Measurements from ENCODE around the gene ADO.

The ADO gene

DNA sequence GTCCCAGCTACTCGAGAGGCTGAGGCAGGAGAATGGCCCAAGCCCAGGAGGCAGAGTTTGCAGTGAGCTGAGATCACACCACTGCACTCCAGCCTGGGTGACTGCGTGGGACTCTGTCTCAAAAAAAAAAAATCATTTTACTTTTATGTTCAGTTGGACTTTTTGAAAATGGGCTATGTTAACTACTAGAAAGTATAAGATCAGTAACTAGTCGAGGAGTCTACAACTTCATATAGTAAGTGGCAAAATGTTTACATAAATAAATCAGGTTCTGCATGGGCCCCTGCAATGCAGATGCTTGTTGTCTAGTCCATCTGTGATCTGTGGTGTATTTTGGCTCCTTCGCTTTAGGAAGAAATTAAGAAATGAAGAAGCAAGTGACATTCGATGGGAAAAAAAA lies 12.3 kb upstream of the ADO start:
- DNase-seq (ENCODE audit: low spot score) (no peak), FAIRE-seq (no peak)

DNA sequence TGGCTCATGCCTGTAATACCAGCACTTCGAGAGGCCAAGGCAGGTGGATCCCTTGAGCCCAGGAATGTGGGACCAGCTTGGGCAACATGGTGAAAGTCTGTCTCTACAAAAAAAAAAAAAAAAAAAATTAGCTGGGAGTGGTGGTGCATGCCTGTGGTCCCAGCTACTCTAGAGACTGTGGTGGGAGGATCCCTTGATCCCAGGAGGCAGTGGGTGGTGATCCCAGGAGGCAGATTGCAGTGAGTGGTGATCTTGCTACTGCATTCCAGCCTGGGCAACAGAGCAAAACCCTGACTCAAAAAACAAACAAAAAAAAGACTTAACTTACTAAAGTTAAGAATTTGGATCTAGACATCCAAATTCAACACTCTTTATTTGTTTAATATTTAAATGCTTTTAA lies 10.2 kb upstream of the ADO start:
- FAIRE-seq (peak; percentile 79), DNase-seq (ENCODE audit: low spot score) (peak; percentile 75)

DNA sequence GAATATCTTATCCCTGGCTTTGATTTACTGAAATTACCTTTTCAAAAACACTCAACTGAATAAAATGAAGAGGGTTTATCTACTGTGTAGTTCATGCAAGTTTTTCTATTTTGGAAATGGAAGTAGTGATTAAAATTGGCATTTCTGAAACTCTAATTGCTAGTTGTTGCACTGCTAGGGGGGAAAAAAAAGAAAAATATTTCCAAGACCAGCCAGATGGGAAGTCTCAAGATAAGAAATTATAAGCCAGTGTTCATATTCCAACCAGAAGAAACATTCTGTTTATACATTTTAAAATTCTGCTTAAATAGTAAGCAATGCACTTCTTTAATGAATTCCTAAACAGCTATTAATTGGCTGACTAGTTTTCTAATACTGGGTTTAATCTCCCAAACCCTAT lies 9.4 kb upstream of the ADO start:
- DNase-seq (ENCODE audit: low spot score) (no peak), FAIRE-seq (no peak)

DNA sequence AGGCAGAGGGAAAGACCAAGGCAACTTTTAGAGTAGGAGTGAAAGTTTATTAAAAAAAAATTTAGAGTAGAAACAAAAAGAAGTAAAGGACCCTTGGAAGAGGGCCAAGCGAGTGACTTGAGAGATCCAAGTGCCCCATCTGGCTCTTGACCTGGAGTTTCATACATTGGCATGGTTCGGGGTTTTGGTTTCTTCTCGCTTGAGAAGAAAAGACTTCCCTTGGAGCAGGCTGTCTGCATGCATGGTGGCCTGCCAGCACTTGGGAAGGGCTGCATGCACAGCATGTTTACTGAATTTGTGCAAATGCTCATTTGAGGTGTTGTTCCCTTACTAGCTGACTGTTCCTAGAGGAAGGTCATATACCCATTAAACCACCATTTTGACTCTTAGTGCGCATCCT lies 8.8 kb upstream of the ADO start:
- no peak for FAIRE-seq
- DNase-seq (ENCODE audit: low spot score) = no peak

DNA sequence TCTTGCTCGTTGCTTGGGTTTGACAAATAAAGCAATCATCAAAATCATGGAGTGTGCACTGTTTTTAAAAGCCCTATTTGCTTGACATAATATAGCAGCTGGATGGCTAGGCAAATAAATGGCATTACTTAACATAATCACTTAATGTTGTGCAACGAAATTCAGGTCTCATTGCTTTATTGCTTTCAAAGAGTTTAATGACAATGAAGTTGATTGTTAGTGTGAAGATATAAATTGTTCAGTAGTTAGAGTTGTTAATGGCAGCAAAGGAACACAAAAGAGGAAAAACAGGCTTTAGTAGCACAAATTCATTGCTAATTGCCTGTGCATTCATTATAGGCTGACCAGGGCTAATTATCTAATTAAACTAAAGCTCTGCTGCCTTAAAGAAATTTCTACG lies 7.6 kb upstream of the ADO start:
- DNase-seq (ENCODE audit: low spot score) = no peak
- no peak for FAIRE-seq

DNA sequence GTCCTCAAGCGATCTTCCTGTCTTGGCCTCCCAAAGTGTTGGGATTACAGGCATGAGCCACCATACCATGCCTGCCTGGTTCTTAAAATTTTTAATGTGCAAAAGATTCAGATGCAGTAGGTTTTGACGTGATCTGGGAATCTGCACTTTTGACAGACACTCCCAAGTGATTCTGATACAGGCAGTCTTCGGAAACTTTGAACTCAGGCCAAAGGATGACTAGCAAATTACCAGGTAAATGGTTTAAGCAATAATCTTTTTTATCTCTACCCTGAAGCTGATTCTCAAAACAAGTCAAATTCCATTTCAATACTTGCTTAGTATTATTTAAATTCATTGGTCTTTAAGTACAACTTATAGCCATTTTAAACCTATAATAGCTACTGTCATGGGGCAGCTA lies 2.6 kb upstream of the ADO start:
- DNase-seq (ENCODE audit: low spot score) (no peak), FAIRE-seq (no peak)

DNA sequence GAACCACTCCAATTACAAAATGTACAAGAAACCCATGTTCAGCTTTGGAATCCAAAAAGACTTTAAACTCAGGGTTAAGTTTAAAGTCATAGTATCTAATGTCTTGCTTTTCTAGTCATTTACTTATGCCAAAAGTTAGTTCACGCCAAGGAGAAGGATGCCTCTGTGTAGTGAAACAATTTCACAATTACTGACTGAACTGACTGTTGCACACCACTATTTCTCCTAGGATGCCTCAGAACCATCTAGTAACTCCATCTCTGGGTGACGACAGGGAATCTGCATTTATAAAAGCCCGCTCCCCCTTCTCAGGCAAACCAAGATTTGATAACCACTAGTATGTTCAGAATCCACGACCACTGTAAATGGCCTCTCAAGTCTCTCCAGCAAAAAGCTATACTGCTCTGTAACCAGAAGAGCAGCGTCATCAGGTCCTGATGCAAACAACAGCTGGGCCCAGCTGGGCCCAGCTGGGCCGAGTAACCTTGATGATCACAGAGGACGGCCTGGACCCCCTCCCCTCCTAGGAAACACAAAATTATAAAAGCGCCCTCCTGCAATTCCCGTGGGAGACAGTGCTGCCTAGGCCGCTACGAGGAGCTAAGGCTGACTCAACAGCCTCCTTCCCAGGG lies 680 bp upstream of the ADO start:
- no peak for FAIRE-seq
- no peak for DNase-seq (ENCODE audit: low spot score)

DNA sequence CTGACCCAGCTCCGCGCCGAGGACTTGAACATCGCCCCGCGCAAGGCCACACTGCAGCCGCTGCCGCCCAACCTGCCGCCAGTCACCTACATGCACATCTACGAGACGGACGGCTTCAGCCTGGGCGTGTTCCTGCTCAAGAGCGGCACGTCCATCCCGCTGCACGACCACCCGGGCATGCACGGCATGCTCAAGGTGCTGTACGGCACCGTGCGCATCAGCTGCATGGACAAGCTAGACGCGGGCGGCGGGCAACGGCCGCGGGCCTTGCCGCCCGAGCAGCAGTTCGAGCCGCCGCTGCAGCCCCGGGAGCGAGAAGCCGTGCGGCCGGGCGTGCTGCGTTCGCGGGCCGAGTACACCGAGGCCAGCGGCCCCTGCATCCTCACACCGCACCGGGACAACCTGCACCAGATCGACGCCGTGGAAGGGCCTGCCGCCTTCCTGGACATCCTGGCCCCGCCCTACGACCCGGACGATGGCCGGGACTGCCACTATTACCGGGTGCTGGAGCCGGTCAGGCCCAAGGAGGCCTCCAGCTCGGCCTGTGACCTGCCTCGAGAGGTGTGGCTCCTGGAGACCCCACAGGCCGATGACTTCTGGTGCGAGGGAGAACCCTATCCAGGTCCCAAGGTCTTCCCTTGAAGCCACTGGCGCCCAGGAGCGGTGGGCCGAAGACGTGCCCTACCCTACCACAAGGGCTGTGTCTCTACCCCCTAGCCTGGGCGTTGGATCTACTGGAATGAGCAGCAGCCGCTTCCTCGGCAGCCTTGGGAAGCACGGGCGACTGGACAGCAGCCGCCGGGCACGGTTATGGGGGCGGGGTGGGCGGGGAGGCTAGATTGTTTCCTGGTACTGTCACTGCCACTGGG lies 945 bp downstream of the ADO start:
- FAIRE-seq (no peak), DNase-seq (ENCODE audit: low spot score) (peak; percentile 58)

DNA sequence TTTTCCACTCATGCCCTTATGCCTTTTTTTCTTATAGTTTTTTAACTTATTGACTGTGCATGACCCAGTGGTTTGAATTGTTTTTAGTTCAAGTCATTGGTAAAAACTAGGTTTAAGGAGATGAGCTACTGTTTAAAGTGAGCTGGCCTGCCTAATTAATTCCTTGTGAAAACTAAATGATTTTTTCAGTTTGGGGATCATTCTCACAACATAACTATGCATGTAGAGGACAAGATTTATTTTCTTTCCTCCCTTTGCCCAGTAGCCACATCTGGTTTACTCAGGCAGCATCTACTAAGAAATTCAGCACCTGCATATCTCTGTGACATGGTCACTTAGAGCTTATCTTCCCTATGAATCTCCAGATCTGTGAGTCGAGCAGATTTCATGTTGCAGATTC lies 1.7 kb downstream of the ADO start:
- FAIRE-seq = no peak
- no peak for DNase-seq (ENCODE audit: low spot score)

DNA sequence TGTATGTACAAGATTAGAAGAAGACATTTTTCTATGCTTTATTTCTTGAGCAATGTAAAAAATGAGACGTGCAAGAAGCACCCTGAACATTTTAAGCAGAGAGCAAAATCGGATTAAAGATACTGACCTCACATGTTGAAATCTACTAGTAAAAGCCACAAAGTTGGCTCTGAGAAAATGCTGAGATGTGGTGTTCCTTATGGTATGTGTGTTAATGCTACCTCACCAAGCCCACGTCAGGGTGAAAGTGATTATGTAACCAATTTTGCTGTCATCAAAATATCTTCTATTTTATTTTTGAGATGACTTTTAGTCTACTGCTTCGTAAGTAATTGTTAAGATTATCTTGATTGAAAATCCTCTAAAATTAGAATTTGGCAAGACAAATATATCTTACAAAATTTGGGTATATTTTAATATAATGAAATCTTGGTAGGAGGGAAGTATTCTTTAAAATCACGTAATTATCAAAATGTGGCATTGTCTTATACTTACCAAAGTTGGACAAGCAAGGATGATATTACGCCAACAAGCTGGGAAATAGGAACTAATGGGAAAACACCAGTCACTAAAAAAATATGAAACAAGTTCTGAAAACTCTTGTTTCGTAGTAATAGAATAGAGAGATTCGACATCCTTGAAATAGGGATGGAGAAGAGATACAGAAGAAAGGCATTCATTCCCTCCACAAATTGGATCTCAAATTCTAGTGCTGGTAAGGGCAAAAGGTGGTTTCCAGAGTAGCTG lies 5.8 kb downstream of the ADO start:
- no peak for DNase-seq (ENCODE audit: low spot score)
- no peak for FAIRE-seq

DNA sequence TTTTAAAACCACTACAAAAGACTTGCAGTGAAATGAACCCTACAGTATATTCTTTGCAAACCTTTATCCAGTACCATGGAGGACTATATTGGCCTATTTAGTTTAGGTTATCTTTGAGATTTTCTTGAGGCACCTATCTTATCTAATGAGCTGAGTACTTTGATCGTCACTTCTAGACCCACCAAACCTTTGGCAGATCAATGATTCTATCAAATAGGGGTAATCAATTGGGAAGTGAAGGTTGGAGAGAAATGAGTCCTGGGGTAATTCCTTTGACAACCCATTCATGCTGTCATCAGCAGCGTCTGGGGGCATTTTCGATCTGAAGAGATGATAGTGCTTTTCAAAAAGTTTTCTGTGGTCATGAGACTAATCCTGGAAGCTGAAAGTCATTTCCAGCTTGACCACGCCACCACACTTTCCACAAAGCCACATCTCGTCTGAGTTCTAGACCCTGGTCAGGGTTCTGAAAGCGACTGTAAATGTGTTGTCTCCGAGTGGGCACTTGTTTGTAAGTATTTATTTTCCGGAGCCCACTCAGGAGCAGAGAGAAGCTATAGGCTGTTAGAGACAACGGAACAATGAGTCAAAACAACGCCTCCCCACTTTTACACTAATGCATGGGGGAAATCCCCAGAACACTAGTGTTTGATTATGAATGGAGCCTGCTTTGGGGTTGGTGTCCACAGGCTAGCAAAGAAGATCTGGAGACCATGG lies 6.8 kb downstream of the ADO start:
- DNase-seq (ENCODE audit: low spot score) = no peak
- no peak for FAIRE-seq

DNA sequence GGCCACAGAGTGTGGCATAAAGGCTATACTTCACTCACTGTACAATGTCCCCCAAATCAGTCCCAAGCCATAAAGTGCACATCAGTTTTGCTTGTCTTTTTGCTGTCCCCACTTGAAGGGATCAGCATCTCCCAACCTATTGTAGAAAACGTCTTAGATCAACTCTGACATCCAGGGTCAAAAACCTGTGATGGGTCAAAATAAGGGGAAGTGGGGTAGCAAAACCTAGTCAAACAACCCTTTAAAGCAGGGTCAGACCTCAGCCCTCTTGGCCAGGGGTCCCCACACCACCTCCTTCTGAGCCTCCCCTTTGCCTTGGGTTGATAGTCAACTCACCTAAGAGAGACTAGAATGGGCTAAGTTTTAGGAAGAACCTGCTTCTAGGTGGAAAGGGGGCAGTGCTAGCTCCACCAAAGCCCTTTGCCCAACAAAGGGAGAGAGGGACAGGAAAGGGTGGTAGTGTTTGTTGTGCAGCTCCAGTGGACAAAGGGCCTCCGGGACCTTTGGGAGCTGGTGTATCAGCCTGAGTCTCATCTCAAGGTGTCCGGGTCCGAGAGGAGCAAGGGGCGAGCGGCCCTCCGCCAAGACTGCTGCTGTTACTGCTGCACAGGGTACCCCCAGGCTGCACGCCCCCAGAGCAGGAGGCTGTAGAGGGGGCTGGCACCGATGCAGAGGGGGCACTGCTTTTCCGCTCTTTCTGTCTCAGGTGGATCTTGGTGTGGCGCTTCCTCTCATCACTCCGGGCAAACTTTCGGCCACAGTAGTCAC lies 8.3 kb downstream of the ADO start:
- DNase-seq (ENCODE audit: low spot score) (no peak), FAIRE-seq (no peak)

DNA sequence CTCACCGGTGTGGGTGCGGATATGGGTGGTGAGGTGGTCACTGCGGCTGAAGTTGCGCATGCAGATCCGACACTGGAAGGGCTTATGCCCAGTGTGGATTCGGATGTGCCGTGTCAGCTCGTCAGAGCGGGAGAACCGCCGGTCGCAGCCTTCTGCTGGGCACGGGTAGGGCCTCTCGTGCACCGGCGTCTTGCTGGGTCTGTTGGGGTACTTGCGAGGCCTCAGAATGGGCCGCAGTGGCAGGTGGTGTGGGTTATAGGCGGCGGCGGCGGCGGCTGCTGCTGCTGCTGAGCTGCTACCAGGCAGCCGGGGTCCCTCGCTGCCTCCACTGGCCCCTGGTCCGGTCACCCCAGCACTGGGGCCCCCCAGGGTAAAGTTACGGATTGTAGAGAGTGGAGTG lies 8.9 kb downstream of the ADO start:
- no peak for FAIRE-seq
- no peak for DNase-seq (ENCODE audit: low spot score)

DNA sequence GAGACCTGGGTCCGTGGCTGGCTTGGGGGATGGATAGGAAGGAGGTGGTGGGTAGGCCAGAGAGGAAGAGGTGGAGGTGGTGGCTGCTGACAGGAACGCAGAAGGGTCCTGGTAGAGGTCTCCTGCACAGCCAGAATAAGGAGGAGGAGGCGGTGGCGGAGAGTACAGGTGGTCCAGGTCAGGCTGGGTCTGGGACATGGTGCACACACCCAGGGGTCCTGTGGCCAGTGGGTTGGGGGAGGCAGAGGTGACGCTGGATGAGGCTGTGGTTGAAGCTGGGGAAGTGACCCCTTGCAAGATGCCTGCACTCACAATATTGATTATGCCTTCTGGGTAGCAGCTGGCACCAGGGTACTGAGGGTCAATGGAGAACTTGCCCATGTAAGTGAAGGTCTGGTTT lies 9.5 kb downstream of the ADO start:
- DNase-seq (ENCODE audit: low spot score) (no peak), FAIRE-seq (no peak)

DNA sequence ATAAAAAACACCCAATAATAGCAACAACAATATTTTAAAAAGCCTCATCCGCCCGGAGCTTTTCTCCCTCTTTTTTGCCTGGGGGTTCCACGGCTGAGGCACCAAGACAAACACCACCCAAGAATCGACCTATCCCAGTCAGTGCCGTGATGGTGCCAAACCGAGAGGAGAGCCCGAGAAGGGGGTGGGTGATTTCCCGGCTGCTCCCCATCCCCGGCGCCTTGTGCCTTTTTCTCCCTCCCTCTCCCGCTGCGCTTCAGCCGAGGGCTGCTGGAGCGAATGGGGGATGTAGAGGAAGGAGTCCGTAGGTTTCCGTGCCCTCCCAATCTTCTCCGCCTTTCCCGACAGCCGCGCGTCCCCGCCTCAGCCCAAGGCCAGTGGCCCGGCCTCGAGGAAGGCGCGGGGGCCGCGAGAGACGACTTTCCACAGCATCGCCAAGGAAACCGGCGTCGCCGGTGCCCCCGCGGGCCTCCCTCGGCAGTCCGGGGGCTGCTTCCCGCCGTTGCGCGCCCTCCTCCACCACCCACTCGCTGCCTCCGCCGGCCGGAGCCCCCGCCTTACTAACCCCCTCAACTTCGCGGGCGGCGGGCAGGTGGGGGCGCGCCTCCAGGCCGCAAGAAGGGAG lies 10.3 kb downstream of the ADO start:
- FAIRE-seq (no peak), DNase-seq (ENCODE audit: low spot score) (no peak)

DNA sequence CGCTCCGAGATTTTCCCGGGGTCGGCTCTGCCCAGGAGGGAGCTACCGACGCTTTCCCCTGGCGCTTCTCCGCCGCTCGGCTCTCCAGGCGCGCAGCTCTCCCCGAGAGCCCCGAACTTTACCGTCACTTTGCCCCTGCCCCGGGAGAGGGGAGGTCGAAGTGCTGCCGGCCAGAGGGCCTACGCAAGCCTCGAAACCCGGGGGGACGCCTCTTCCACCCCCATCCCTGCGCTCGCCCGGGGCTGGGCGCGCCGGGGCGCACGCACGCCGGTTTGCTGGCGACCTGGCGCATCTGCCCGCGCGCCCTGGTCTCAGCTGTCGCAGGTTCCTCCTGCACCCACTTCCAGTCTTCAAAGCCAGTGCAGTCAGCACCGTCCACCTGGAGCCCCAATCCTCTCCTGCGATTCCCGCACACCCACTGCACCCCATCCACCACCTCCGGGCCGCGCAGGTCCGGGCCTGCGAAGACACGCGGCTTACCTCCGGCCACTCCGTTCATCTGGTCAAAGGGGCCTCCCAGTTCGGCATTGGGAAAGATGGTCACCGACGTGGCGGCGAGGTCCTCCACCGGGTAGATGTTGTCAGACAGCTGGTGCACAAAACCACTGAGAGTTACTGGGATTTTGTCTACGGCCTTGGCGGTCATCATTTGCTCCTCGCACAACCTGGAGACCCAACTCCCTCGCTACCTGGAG lies 11.0 kb downstream of the ADO start:
- no peak for DNase-seq (ENCODE audit: low spot score)
- FAIRE-seq = no peak

DNA sequence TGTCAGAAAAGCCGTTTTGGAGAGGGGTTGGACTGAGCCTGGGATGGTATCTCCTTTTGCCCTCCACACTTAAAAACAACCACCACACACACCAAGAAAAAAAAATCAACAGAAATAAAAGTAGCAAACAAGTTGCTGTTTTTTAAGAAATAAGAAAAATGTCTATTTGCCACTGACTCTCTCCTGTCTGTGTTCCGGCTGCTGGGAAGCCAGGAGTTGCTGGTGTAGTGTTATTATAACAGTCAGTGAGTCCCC lies 11.5 kb downstream of the ADO start:
- DNase-seq (ENCODE audit: low spot score) (no peak), FAIRE-seq (no peak)

DNA sequence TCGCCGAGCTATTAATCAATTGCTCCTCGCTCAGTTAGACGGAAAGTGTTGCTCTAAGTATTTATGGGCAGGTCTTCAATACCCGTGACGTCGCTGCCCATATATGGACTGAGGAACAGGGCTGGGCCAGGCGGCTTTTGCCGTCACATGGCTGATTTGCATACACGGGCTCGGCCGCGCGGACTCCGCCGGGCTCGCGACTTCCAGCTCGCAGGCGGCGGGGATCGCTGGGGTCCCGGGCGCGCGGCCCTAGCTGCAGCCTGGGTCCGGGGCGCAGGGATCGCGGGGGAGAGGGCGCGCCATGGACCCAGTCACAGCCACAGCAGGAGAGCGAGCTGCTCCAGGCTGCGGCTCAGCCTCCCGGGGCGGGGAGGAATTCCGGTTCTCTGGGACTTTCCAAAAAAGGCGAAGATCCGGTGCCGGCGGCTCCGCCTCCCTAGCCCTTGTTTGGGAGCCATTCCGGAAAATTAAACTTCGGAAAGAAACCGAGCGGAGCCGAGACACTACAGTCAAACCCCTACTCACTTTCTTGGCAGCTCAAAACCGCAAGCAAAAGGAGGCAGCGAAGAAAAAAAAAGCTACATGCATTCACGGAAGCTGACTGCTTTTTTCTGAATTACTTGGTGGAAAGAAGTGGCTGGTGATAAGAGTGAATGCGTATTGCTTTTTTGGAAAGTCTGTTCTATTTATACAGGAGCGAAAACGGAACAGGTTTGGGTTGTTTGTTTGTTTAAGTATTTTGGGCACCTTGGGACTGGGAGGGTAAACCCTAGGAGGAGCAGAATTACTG lies 12.0 kb downstream of the ADO start, which contains the start of gene EGR2:
EGR2 (minus strand) TSS at position 36 of the 790 bp plus-strand sequence. CDS start 337 bp downstream, outside the sequence.
- FAIRE-seq (peak; percentile 91), DNase-seq (ENCODE audit: low spot score) (peak; percentile 90)

DNA sequence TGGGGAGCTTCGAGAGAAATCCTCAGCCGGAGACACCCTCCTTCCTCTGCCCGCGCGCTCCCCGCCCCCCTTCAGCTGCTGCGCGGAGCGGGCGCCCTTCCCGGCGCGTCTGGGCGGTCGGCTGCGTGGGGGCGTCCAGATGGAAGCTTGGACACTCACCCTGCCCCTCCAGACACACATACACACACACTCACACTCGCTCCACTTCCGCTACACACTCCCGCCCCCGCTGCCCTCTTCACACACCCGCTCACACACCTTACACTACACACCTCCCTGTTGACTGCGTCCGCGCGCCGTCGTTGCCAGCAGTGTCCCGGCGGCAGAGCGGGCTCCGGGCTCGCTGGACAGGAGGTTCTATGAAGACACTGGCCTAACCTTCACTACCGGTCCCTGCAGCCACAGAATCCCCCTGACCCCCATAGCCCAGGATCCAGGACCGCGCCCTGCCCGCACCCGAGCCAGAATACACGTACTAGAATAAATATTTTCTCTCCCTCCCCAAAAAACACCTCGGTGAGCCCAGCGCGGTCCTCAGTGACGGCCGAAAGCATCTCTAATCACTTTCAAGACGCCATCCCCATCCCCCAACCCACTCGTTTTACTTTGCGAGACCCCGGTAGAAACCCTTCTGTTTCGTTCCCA lies 12.7 kb downstream of the ADO start:
- FAIRE-seq (no peak), DNase-seq (ENCODE audit: low spot score) (peak; percentile 24)

Data from RCC 7860 (cell line).